GM12874 (cell line): ENCODE results near the gene OTOG.

ENCODE experiments used
- CTCF ChIP-seq: IDR thresholded peaks from 2 replicates; pipeline ENCODE4 v1.5.1; 2011; ENCODE audit warnings: low read depth, mild to moderate bottlenecking, control low read depth, low read length, moderate library complexity; ENCODE audit not compliant: insufficient read depth

Gene OTOG

DNA sequence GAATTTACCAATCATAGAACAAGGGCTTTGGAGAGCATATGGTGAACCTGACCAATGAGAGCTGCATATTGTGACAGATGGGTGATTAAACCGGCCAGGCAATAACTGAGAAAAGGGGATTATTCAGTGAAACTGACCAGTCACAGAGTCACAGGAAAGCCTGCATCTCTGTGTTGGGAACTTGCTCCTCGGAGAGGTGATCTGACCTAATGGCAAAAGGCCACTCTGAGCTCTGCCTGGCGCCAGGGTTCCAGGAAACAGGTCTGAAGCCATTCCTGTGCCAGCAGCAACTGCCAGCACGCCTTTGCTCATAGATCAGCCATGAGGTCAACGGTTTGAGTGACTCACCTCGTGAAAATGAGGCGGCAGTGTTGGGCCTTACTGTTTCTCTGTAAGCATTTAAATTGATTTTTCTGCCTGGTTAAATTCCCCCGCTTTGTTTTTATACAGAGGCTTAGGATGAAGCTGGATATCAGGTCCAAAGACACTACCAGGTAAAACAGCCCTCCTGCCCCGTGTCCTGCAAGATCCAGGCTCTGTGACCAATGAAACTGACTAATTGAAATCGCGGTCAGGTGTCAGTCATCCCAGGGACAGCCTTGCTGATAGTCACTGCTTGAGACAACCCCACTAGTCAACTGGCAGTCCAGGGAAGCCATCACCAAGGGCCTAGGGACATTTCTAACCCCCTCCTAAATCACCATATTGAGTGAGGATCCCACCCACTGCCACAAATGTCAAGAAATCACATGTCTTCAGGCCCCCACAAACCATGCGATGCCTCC, 136.5 kb downstream of the OTOG start:
- no peak for TF ChIP-seq CTCF

DNA sequence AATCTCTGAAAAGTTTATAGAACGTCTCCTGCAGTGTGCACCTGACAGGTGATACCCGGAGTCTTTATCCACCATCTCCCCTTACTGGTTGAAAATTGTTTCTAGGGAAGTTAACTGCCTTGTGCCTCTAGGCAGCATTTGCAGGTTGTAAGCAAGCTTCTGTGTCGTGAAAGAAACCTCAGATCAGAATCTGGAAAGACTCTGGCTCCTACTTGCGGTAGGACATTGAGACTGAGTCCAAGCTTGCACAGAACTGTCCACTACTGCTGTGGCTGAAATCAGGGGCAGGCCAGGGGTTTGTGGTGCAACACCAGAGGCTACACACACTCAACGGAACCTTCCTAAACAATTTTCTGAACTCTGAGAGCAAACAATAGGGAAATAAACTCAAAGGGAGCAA, 137.5 kb downstream of the OTOG start:
- no peak for TF ChIP-seq CTCF

DNA sequence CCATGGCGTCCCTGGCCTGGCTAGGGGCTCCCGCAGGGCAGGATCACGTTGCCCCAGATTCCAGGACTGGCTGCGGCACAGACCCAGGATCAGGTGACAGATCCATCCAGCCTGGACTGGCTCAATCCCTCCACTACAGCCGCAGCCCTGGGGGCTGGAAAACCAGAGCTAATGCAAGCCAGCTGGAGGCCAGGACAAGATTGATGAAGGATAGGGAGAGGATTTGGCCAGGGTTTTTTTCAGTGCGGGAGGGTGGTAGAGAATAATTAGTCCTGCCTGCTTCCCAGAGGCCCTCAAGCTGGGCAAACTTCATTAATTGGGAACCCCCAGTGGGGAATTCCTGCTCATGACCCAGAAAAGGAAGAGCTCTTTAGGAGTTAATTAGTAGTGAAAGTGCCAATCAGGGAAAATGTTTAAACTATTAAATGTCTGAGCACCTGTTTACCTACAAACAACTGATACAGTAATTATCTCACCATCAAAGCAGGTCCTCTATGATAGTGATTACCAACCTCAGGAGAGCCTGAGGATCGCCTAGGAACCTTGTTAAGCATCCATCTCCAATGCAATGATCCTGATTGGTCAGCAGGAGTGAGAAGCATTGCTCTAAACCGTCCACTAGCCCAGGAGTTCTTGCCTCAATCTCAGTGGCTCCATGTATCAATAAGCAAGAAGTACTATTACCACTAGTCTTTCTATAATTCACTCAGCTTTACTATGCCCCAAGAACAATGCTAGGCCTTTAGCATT, 139.3 kb downstream of the OTOG start:
- TF ChIP-seq CTCF = no peak

DNA sequence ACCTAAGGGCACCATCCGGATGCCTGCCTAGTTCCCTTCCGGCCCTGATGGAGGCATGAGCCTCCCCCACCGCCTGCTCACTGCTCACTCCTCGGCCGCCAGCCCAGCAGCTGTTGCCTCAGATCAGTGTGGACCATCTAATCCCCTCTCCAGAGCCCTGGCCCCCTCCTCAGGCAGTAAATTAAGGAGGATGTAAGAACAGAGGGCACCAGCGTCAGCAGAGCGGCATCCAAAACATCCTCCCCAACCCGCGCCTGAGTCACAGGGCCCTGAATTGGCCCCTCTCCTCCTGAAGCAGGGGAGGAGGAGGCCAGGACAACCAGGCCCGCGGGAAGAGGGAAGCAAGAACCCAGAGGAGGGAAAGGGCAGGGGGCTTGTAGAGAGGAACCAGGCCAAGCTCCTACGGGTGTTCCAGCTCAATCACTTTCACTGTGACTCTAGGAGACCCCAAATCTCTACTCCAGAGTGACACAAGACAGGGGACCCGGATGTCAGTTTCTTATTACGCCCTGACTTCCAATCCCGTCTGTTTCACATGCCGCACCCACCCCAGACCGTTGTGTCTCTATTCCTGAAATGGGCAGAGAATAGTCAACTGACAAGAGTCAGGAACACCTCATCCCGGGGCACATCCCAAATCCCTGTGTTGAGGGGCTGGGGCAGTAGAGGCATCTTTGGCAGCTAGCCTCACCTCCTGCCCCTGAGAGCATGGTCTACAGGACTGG, 141.0 kb downstream of the OTOG start:
- no peak for TF ChIP-seq CTCF

DNA sequence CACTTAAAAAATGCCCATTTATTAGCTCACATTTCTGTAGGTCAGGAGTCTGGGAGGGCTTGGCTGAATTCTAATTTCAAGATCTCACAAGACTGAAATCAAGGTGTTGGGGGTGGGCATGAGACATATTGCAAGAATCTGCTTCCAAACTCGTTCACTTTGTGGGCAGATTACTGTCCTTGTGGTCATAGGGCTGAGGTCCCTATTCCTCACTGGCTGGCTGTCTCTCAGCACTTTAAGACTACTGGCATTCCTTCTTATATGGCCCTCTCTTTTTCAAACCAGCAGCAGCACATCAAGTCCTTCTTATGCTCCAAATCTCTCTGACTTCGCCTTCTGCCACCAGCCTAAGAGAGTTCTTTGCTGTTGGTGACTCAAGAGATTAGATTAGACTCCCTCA, 144.5 kb downstream of the OTOG start:
- TF ChIP-seq CTCF = no peak

DNA sequence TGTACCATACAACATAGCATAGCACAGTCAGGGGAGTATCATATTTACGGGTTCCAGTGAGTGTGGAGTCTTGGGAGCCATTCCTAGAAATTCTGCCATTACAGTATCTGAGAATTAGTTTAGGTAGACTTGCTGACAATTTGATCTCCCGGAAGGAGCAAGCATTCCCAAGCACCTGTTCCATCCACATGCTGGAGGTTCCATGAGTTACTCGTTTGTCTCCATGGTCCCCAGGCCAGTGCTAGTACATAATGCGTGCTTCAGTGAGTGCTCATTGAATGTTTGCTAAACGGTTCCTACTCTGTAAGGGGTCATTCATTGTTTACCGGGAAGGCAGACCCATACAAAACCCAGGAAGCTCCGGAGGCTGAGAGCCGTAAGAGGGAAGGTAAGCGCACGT, 144.9 kb downstream of the OTOG start:
- TF ChIP-seq CTCF = no peak

- TF ChIP-seq CTCF = no peak
Observed at GRCh38 chr11:17692931-17693330, 145.9 kb downstream of the OTOG start.
